T-helper 2 cell treated with Interferon-gamma antibody and Interleukin-4, amounts not matched to agents 5 μg/mL and 100 μg/mL, for 36 hours (primary cell): ENCODE data around the gene STRA6.

Experiments used
- DNase-seq: peaks from one replicate; pipeline ENCODE4 v3.0.0; 2021; ENCODE audit warnings: low spot score
- H3K27ac Mint-ChIP-seq: one replicate; pipeline ENCODE4 v1.8.0; 2021; ENCODE audit warnings: mild to moderate bottlenecking, mixed read lengths
- H3K27me3 Mint-ChIP-seq: one replicate; pipeline ENCODE4 v1.8.0; 2021; ENCODE audit warnings: low read depth, mixed read lengths
- H3K36me3 Mint-ChIP-seq: one replicate; pipeline ENCODE4 v1.8.0; 2021; ENCODE audit warnings: low read depth, mixed read lengths
- H3K4me1 Mint-ChIP-seq: one replicate; pipeline ENCODE4 v1.8.0; 2021; ENCODE audit warnings: low read depth, mixed read lengths
- H3K4me3 Mint-ChIP-seq: one replicate; pipeline ENCODE4 v1.8.0; 2022; ENCODE audit warnings: mild to moderate bottlenecking, moderate library complexity, mixed read lengths
- H3K9me3 Mint-ChIP-seq: one replicate; pipeline ENCODE4 v1.8.0; 2021; ENCODE audit warnings: mixed read lengths

Gene STRA6

DNA sequence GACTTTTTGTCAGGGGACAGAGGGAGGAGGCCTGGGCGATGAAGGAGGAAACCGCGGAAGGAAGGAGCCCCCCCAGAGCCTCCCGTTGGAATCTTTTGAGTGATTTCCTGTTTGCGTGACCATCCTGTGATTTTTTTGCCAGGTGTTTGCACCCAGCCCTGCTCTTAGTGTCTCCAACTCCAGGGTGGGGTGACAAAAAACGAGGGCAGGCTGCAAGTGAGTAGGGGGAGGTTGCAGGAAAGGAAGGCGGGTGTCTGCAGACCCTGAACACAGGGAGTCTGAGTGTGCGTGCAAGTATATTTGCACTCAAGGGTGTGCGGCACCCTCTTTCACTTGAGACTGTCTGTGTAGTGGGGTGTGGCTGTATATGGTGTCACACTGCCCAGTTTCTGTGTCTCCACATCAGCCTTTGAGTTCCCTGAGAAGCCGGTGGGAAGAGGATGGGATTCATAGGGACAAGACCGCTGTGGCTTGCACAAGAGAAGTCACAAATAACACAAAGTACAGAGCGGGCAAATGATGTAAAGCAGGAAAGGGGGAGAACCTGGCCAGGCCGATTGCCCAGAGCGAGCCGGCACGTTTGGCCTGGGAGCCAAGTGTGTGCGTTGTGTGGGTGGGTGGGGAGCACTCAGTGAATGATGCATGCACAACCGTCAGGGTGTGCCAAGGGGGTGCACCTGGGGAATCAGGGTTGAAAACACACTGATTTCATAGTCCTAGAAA lies 65.6 kb downstream of the STRA6 start:
- Mint-ChIP-seq H3K36me3 (peaks cover 2% of the 10 kb centered on the region), H3K9me3 (no peaks in the 10 kb centered on the region), H3K27ac (peak overlapping the region; percentile 17), H3K27me3 (peaks cover 74% of the 10 kb centered on the region), H3K4me1 (peaks cover 8% of the 10 kb centered on the region), H3K4me3 (peak overlapping the region; percentile 49)
- DNase-seq, result no peak

DNA sequence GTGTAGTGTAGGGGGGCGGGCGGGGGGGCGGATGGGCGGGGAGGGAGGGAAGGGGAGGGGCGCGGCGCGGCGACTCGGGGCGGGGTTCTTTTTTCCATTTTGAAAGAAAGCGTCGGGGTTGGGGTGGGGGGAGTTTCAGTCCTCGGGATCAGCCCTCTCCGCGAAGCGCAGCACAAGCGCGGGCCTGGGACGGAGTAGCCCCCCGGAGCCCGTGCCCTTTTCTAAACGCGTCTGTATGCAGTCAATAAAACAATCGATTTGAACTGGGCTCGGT lies 66.1 kb downstream of the STRA6 start:
- H3K9me3 Mint-ChIP-seq, result no peaks in the 10 kb centered on the region
- peaks cover 8% of the 10 kb centered on the region for H3K4me1 Mint-ChIP-seq
- H3K27ac Mint-ChIP-seq, result peak overlapping the region; percentile 17
- peaks cover 77% of the 10 kb centered on the region for H3K27me3 Mint-ChIP-seq
- H3K4me3 Mint-ChIP-seq, result peak overlapping the region; percentile 49
- no peak for DNase-seq
- H3K36me3 Mint-ChIP-seq, result peaks cover 2% of the 10 kb centered on the region

DNA sequence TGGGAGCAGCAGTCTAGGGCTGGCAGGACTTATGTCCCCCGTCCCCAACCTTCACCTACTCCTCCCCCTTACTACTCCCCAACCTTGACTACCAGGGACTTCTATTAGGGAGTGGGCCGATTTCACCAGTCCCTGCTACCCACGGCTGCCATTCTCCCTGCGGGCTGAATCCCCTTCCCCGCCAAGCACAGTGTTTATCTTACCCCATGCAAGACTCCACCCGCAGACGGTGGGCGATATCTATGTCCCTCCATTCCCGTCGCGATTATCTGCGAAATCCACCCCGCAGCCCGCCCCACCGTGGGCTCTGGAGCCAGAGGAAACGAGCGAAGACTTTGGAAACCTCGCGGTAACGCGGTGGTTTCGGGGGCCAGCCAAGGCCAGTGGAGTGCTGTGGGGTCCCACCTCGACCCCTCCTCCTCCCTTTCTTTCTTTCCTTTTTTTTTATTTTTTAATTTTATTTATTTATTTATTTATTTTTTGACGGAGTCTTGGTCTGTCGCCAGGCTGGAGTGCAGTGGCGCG lies 67.5 kb downstream of the STRA6 start:
- Mint-ChIP-seq H3K27ac (peak overlapping the region; percentile 62), H3K4me3 (peak overlapping the region; percentile 48), H3K9me3 (no peaks in the 10 kb centered on the region), H3K27me3 (peaks cover 82% of the 10 kb centered on the region), H3K36me3 (peaks cover 2% of the 10 kb centered on the region), H3K4me1 (peaks cover 11% of the 10 kb centered on the region)
- no peak for DNase-seq

DNA sequence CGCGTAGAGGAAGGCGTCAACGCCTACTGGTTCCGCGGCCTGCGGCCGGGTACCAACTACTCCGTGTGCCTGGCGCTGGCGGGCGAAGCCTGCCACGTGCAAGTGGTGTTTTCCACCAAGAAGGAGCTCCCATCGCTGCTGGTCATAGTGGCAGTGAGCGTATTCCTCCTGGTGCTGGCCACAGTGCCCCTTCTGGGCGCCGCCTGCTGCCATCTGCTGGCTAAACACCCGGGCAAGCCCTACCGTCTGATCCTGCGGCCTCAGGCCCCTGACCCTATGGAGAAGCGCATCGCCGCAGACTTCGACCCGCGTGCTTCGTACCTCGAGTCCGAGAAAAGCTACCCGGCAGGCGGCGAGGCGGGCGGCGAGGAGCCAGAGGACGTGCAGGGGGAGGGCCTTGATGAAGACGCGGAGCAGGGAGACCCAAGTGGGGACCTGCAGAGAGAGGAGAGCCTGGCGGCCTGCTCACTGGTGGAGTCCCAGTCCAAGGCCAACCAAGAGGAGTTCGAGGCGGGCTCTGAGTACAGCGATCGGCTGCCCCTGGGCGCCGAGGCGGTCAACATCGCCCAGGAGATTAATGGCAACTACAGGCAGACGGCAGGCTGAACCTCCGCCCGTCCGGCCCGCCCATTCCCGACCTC lies 68.1 kb downstream of the STRA6 start:
- Mint-ChIP-seq H3K4me3 (no peak overlapping the region), H3K27me3 (peaks cover 83% of the 10 kb centered on the region), H3K4me1 (peaks cover 11% of the 10 kb centered on the region), H3K9me3 (no peaks in the 10 kb centered on the region), H3K27ac (peak overlapping the region; percentile 62), H3K36me3 (peaks cover 2% of the 10 kb centered on the region)
- peak; percentile 24 for DNase-seq

DNA sequence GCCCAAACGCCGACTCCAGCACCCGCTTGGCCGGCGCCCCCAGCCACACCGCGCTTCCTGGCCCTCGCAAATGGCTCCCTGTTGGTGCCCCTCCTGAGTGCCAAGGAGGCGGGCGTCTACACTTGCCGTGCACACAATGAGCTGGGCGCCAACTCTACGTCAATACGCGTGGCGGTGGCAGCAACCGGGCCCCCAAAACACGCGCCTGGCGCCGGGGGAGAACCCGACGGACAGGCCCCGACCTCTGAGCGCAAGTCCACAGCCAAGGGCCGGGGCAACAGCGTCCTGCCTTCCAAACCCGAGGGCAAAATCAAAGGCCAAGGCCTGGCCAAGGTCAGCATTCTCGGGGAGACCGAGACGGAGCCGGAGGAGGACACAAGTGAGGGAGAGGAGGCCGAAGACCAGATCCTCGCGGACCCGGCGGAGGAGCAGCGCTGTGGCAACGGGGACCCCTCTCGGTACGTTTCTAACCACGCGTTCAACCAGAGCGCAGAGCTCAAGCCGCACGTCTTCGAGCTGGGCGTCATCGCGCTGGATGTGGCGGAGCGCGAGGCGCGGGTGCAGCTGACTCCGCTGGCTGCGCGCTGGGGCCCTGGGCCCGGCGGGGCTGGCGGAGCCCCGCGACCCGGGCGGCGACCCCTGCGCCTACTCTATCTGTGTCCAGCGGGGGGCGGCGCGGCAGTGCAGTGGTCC lies 68.7 kb downstream of the STRA6 start:
- no peak overlapping the region for H3K27ac Mint-ChIP-seq

DNA sequence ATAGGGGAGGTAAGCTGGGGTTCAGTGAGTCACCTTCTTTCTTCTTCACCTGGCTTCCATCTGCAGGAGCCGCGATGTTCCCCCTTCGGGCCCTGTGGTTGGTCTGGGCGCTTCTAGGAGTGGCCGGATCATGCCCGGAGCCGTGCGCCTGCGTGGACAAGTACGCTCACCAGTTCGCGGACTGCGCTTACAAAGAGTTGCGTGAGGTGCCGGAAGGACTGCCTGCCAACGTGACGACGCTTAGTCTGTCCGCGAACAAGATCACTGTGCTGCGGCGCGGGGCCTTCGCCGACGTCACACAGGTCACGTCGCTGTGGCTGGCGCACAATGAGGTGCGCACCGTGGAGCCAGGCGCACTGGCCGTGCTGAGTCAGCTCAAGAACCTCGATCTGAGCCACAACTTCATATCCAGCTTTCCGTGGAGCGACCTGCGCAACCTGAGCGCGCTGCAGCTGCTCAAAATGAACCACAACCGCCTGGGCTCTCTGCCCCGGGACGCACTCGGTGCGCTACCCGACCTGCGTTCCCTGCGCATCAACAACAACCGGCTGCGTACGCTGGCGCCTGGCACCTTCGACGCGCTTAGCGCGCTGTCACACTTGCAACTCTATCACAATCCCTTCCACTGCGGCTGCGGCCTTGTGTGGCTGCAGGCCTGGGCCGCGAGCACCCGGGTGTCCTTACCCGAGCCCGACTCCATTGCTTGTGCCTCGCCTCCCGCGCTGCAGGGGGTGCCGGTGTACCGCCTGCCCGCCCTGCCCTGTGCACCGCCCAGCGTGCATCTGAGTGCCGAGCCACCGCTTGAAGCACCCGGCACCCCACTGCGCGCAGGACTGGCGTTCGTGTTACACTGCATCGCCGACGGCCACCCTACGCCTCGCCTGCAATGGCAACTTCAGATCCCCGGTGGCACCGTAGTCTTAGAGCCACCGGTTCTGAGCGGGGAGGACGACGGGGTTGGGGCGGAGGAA lies 69.6 kb downstream of the STRA6 start:
- H3K36me3 Mint-ChIP-seq, result peaks cover 2% of the 10 kb centered on the region
- DNase-seq, result no peak
- peaks cover 11% of the 10 kb centered on the region for H3K4me1 Mint-ChIP-seq

More for the DNA sequence above, 68.7 kb downstream of the STRA6 start:
- H3K27me3 Mint-ChIP-seq, result peaks cover 84% of the 10 kb centered on the region
- no peak overlapping the region for H3K4me3 Mint-ChIP-seq
- no peak for DNase-seq
- peaks cover 2% of the 10 kb centered on the region for H3K36me3 Mint-ChIP-seq
- H3K9me3 Mint-ChIP-seq, result no peaks in the 10 kb centered on the region
- H3K4me1 Mint-ChIP-seq, result peaks cover 11% of the 10 kb centered on the region

DNA sequence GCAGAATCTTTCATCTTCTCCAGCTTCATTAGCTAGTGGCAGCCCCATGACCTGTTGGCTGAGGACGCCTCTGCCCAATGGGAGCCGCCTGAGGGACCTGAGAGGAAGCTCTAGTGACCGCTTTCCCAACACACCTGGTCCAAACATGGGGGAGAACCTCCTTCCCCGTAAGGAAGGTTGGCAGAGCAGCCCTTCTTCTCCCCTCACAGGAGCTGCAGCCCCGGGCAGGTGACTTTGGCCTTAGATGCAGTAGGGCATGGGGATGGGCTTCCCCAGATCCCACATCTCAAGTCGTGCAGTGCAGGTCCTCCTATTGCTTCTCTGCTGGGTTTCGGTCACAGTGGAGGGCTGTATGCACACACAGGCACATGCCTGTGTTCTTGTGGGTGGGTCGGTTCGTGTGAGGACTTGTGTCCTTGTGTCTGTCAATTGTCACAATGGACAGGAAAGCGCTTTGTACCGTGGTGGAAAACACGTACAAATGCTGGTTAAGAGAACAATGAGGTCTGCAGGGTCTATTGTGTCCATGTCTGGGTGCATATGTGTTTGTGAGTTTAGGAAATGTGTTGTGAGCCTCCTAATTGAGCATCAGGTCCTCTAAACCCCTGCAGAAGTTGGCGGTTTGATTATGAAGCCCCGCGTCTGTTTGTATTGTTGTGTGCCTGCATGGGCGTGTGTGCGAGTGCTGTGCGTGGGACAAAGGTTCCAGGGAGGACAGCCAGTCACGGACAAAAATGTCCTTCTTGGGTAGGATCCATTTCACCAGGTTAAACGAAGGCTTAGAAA lies 70.8 kb downstream of the STRA6 start:
- H3K27ac Mint-ChIP-seq, result peak overlapping the region; percentile 74

More for the DNA sequence above, 69.6 kb downstream of the STRA6 start:
- peaks cover 83% of the 10 kb centered on the region for H3K27me3 Mint-ChIP-seq
- no peaks in the 10 kb centered on the region for H3K9me3 Mint-ChIP-seq
- no peak overlapping the region for H3K27ac Mint-ChIP-seq
- H3K4me3 Mint-ChIP-seq, result no peak overlapping the region

DNA sequence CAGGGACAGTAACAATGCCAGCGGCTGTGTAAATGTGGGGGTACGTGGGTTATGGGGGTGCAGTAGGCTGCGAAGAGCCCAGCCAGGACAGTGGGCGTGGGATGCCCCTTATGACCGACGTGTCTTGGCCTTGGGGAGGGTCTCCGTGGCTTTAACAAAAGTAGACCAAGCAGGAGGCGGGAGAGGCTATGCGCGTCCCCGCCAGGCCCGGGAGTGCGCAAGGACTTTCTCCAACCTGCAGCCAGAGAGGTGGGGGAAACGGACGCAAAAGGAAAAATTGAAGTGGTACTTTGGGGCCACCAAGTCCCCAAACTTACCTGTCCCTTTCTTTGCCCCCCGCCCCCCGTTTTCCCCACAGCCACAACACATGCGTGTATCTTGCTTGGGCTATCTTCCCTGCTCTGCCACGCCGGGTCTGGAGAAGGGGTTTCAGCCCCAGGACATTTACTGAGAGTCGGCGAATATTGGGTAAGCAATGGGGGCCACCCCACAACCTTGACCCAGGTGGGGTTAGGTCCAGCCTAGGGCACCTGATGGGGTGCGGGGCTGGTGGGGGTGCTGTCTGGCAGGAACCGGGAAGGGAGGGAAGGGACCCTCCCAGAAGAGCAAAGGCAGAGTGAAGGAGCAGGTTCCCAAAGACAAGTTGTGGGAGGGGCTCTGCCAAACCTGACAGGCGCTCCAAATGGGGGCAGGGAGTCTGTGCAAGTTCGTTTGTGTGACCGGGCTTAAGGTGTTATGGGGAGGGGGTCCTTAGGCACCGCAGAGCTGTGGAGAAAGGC lies 71.5 kb downstream of the STRA6 start:
- Mint-ChIP-seq H3K4me3 (no peak overlapping the region), H3K4me1 (peaks cover 5% of the 10 kb centered on the region), H3K27ac (peak overlapping the region; percentile 68), H3K27me3 (peaks cover 81% of the 10 kb centered on the region), H3K9me3 (no peaks in the 10 kb centered on the region), H3K36me3 (peaks cover 2% of the 10 kb centered on the region)
- no peak for DNase-seq

More for the DNA sequence above, 70.8 kb downstream of the STRA6 start:
- Mint-ChIP-seq H3K27me3 (peaks cover 84% of the 10 kb centered on the region), H3K9me3 (no peaks in the 10 kb centered on the region), H3K4me3 (peak overlapping the region; percentile 58), H3K36me3 (peaks cover 2% of the 10 kb centered on the region), H3K4me1 (peaks cover 8% of the 10 kb centered on the region)
- DNase-seq, result no peak

DNA sequence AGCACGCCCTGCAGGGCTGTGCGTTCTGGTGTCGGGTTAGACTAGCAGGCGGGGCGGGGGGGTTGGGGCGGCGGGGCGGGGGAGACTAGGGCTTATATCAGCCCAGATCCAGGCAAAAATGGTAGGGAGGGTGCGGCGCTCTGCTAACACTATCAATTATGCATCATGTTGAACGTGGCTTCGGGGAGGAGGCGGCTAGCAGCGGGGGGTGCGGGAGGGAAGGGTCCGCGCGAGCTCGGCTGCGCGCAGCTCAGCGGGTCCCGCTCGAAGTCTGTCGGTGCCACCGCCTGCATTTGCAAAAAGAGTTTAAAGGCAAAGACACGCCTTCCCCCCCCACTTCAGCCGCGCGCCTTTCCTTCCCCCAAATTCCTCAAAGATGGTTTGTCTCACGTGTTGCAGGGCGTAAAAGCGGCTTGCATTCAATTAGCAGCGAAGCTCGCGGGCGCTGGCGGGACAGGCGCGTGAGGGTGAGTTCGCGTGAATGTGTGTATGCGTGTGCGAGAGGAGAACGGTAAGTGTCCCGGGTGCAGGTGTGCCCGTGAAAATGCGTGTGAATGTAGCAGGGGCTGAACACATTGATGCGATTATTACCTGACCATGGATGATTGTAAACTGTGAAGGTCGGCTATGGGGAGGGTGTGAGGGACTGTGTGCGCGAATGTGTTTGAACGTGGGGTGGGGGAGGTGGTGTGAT lies 72.3 kb downstream of the STRA6 start, which contains the start of gene ISLR2:
Gene ISLR2, plus strand, starts transcription at position 432 of the 694 bp plus-strand sequence. CDS start 2,169 bp downstream, outside the sequence.
- Mint-ChIP-seq H3K4me3 (no peak within 1 kb of the TSS), H3K4me1 (peaks cover 5% of the 10 kb centered on the region)
- DNase-seq, result no peak

DNA sequence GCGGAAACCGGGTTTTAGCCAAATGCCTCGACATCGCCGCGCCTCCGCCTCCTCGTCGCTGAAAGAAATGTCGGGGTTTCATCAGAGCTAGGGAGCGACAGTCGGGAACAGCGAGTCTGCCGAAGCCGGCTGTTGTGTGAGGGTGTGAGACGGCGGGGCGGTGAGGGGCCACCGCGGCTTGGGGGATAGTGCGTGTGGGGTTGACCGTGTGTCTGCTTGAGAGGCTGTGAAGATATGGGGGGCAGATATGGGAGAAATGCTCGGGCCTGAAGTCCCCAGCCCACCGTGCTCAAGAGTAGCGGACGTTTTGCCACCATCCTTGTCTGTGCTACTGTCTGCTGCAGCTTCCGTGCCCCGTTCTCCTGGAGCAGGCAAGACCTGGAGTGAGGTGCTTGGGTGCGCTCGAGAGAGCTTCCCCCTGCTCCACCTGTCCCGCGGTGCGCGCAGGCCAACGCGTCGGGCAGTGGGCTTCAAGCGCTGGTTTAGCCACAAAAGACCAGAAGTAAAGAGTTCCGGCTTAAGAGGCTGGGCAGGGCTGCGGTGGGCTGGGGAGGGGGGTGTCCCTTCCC lies 72.9 kb downstream of the STRA6 start:
- DNase-seq, result no peak
- peaks cover 75% of the 10 kb centered on the region for H3K27me3 Mint-ChIP-seq
- H3K36me3 Mint-ChIP-seq, result peaks cover 2% of the 10 kb centered on the region
- no peak overlapping the region for H3K4me3 Mint-ChIP-seq
- no peaks in the 10 kb centered on the region for H3K9me3 Mint-ChIP-seq
- H3K4me1 Mint-ChIP-seq, result peaks cover 5% of the 10 kb centered on the region
- H3K27ac Mint-ChIP-seq, result peak overlapping the region; percentile 27

More for the DNA sequence above, 72.3 kb downstream of the STRA6 start, which contains the start of gene ISLR2:
- Mint-ChIP-seq H3K27ac (peak within 1 kb of the TSS; percentile 68), H3K36me3 (peaks cover 2% of the 10 kb centered on the region), H3K27me3 (peaks cover 78% of the 10 kb centered on the region), H3K9me3 (no peaks in the 10 kb centered on the region)
